Measurements from ENCODE around the gene C20orf173.

GRCh38 chr20:35560541-35560940, 31.1 kb upstream of the C20orf173 start:
- TF ChIP-seq CTCF (conservative IDR thresholded peaks at IDR 0.05 in 1 of 2, IDR thresholded peaks at IDR 0.05 in 1 of 2; ENCODE audit: extremely low read depth in 1 of 2, insufficient read depth in 1 of 2, low read depth in 1 of 2, low read length in 2 of 2): no peak
- TF ChIP-seq EZH2 (IDR thresholded peaks at IDR 0.05; ENCODE audit: borderline replicate concordance, low read length): no peak

Data from mammary epithelial cell (primary cell).